GM18507 (cell line): Measurements from ENCODE around the gene MED12L.

Source experiments
- DNase-seq: peaks from one replicate; pipeline ENCODE4 v3.0.0; 2011; ENCODE audit warnings: low read depth; ENCODE audit not compliant: insufficient read length; ENCODE audit errors: extremely low spot score
- FAIRE-seq: peaks from 2 replicates; lab custom pipeline; 2011; peaks lifted over from hg19 to GRCh38; lab: Jason Lieb, UNC

The MED12L gene

DNA sequence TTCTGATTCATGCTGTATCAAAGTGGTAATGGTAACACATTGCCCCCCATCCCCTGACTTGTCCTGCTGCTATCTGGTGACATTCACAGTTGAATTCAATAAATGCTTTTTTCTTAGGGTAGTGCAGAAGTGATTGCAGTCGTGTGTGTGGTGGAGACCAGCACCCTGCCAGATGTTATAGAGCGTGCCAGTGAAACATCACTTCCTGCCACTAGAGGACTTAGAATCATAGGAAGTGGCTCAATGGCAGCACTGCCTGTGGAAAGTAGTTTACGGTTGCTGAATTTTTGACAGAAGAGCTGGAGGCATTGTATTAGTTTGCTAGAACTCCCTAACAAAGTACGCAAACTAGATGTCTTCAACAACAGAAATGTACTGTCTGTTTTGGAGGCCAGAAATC is 336.5 kb downstream of the MED12L start:
- DNase-seq (no peak), FAIRE-seq (no peak)

DNA sequence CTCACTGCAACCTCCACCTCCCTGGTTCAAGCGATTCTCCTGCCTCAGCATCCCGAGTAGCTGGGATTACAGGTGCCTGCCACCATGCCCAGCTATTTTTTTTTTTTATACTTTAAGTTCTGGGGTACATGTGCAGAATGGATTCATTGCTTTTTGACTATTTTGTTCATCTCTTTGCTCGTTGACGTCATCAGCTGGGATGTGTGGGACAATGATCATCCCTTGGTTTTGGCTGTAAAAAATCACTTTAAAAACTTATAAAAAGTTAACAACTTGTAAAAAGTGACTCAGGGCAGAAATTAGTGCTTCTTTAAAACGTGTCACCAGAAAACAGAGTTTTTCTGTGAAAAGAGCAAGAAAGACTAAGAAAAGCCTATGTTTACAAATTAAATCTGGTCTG is 337.6 kb downstream of the MED12L start:
- DNase-seq (no peak), FAIRE-seq (no peak)

DNA sequence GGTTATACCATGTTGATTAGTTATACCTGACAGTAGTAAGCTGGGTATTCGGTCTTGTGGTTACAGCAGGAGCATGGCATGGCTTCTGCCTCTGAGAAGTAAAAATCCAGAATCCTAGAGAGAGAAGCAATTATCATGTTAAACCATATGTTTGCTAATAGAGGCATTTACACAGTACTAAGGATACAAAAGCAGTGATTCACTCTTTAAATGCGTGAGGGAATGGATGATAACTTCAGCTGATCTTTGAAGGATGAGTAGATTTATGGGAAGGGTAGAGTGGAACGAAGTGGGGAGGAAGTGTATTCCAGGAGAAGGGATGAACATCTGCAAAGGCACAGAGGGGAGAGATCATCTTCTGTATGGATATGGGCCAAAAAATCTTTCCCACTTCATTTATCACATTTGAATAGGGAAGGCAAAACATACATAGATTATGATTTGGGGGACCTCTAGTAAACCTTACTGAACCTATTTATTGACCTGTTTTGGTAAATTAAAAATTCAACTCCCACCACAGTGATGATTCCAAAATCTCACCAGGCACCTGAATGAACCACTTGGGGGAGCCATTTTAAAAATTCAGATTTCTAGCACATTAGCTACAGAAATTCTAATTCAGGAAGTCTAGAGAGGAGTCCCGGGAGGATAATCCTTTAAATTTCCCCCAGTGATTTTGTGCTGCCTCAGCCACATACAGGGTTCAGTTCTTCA is 340.3 kb downstream of the MED12L start:
- DNase-seq, result no peak
- FAIRE-seq, result peak; percentile 29

DNA sequence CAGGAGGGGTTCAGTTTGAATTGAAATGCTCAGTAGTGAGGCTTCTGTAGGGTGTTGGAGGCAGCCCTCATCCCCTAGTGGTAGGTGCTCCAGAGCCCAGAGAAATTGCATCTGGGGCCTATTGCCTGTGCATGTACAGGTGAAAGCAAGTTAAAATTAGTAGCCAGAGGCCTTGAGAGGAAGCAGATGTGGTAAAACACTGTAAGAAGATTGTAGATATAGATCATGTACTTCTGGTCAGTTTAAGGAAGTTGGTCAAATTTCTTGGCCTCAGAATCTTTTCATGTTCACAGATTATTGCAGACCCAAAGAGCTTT is 340.8 kb downstream of the MED12L start:
- FAIRE-seq (peak; percentile 48), DNase-seq (no peak)

DNA sequence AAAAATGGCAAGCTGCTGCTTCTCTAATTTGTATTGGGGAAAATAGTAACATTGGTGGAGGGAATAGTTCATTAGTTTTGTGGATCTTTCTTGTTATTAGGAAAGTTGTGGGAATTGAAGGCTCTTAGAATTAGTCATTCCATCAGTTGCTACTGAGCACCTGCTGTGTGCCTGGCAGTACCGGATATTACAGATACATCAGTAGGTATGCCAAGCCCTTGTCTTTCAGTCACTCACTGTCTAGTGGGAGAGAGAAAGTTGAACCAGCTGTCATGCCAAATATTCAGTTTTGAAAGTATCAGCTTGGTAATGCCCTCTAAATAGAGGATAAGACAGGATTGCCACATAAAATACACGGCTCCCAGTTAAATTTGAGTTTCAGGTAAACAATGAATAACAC is 342.9 kb downstream of the MED12L start:
- DNase-seq (no peak), FAIRE-seq (no peak)

DNA sequence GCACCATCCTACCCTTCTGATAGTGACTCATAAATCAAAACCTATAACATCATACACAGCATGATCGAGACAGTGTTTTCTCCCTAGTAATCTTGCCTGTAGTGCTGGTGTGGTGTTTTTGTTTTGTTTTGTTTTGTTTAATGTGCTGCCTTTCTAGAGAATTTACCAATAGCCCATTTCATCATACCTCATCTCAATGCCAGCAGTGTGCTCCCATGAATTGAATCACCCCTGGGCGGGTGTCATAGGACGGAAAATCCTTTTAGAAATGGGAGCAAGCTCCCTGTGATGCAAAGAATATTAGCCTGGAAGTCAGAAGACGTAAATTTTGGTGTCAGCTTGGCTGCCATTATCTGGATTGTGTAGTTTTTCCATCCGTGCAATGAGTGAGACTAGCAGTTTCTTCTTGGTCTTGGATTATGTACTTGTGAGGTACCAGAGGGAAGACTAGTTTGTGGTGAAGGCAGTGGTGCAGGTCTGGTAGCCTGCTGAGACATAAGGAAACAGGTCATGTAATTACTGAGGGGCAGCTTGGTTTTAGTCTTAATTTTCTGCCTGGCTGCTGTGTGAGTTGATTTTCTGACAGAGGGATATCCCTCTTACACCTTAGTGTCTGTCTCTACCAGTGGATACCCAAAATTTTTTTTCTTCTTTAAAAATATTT is 345.5 kb downstream of the MED12L start:
- no peak for DNase-seq
- no peak for FAIRE-seq

DNA sequence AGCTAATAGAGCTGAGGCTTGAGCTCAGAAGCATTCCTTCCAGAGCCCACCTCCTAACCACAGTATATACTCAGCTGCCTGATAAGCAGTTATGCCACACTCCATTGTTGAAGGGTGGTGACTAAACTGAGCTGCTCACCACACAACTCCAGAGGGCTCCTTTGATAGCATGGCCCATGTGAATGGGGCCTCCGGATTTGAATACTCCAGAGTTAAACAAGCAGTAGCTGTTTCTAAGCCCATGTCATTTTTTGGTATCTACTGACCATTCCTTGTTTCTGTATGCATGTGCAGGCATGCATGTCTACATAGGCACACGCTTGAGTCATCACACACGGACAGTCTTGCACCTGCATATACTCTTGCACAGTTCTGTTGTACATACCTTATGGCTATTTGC is 346.5 kb downstream of the MED12L start:
- FAIRE-seq (no peak), DNase-seq (no peak)

DNA sequence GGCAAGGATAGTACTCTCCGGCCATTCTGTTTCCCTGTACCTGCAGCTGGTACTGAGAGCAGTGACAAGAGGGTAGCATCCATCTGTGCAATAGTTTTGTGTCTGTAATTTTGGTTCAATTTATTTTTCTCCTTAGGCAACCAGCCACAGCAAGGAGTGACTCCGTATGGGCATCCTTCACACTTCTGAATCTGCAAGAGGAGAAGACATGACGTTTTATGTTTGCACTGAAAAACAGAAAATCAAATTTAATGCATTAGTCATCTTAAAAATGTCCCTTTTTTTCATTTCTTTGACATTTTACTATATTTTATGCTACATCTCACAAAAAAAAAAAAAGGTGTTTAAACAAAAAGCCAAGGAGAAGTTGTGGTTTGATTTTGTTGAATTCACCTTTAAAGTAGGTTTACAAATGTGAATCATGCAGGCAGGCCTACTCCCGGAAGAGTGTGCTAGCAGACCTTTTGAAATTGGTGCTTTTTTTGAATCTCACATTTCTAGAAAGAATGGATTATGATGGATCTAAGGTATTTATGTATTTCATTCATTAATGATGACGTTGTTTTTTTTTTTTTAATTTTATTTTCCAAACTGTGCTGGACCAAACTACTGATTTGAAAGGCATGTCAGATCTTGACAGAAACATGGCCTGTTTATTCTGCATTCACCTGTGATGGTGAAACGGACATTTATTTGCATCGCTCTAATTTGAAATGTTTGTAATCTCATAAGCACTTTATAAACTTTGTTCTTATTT is 347.3 kb downstream of the MED12L start:
- no peak for FAIRE-seq
- no peak for DNase-seq

DNA sequence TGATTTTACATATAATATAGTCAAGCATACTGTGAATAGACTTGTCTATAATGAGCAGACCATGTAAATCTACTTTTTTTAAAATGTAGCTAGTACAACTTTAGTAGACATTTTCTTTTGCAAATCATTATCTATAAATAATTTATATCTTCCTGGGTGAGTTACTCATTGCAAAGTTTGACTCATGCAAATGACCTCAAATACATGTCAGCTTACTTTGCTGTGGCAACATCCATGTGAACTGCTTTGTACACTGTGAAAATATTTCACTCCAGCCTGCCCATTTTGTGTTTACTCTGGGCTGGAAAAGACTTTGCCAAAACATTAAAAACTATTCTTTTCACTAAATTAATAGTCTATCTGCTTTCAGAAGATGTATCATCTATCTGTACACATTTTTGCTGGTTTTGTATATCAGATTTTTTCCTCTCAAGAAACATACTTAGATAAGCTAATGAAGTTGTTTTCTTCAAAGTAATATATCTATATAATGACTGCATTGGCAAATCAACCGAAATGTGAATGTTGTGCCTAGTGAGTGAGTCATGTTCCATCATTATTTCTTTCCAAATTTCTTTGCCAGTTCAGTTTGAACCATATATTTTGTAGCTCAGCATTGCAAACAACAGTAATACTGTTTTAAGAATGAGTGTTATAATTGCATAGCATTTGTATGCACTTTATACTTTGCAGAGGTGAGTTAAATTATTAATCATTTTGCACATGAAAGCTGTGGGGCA is 348.9 kb downstream of the MED12L start:
- FAIRE-seq (no peak), DNase-seq (no peak)

DNA sequence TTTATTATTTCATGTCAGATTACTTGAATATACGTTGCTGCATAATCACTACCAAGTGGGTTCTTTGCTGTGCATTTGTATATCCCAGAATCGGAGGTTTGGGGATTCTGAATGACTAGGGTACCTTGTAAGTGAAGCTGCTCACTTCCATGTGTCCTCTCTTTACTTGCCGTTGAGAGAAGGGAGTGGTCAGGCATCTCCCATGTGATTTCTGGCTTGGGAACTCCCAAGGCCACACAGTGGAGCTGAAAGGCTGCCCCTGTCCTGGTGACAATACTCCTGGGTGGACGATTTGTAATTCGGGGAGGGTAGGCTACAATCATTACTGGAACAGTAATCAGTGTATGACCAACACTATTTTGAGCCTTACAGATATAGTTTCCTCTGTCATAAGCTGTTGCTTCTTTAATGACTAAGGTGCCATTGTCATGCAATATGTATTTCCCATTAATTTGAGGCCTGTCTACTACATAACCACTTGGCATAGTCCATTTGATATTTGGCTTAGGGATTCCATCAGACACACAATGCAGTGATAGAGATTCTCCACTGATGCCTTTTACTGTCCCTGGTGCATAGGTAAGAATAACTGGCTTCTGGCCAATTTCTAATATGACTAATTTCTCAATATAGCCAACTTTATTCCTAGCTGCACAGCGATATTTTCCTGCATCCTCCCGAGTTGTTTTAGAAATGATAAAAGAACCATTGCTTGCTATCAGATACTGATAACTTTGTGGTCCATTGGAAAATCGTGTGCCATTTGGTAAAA is 351.4 kb downstream of the MED12L start:
- no peak for FAIRE-seq
- no peak for DNase-seq

DNA sequence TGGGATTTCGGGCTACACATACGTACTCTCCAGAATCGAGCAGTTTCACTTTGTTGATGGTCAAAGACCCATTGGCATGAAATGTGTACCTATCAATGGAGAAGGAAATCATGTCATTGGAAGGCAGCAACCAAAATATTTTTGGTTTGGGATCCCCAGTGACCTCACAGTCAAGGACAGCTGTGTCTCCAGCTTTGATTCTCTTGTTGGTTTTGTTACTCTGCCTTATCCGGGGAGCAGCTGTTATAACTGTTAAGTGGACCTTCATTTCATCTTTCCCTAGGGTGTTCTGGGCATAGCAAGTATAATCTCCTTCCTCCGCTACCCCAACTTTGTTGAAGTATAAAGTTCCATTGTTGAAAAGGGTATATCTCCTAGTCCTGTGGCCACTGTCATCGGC is 352.4 kb downstream of the MED12L start:
- DNase-seq (no peak), FAIRE-seq (no peak)

DNA sequence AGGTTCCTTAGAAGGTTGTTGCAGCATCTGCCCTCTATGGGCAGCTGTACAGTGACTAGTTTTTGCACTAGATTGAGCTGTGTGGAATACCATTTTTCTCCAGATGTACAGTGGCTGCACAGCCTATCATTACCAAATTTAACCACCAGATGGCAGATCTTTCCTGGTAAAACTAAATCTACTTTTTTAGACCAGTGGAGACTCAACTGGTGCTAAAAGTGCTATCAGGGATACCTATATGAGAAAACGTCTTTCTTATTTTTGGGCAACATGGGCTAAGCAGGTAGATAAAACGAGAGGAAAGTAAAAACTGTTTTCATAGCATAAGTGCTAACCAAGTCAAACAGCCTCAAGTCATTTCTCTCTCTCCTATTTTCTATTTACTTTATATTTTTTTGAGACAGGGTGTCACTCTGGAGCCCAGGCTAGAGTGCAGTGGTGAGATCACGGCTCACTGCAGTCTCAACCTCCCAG is 354.2 kb downstream of the MED12L start:
- FAIRE-seq, result peak; percentile 69
- DNase-seq, result peak; percentile 9

DNA sequence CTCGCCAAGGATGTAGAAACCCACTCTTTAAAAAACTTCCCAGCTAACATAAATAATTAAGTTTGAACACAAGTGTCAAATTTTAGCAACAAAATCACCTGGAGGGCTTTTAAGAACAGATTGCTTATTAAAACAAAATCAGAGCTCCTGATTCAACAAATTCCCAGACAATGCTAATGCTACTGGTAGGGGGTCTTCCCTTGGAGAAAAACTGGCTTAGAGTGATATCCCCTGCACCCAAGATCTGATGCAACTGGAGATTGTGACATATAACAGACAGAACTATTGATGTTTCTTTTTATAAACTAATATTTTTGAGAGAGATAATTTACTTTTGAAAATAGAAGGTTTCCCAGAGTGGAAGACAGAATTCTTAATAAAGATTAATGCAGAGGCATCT is 355.5 kb downstream of the MED12L start:
- no peak for FAIRE-seq

DNA sequence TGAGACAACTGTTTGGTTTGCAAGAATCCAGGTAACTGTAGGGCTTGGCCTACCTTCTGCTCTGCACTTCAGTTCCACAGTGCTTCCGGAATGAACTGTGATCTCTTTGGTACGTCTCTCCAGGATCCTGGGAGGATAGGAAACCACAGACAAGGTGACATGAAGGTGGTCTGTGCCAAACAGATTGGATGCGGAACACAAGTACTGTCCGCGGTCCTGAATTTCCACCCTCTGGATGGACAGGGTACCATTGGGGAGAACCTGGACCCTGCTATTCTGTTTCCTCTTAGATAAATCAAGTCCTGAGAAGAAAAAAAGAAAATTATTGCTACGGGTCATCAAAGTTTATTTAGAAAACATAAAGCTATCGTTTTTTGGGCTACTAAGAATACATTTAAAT is 358.1 kb downstream of the MED12L start:
- FAIRE-seq (no peak), DNase-seq (no peak)

More for the DNA sequence above, 355.5 kb downstream of the MED12L start:
- no peak for DNase-seq

DNA sequence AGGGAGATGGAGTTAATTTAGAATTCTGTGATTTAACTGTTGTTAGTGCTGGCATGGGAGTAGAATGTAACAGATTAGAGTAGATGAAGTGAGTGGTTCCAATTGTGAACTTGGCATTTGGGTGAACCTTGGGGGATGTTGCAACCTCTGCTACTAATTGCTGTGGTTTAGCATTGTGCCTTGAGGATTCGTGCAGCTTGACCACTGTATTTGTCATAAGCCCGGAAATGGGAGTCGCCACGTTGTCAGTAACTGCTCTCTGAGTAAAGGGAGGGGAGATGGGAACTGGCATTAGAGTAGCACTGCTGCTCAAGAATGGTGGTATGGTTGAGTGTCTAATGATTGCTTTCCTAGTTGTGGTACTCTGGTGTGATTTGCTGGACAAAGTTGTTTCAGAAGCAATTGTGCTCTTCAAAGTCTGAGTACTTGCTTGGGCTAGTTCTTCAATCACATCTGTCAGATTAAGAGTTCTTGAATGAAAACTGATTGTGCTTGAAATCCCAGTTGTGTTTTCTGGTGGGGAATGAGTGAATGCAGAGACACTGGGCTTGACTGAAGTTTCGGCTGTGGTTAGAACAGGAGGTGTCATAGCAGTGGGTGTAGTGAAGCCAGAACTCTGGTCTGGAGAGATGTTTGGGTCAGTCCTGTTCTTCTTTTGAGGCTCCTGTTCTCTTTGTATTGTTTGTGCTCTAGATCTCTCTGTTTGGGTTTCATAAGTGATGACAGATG is 360.0 kb downstream of the MED12L start:
- DNase-seq (no peak), FAIRE-seq (no peak)

DNA sequence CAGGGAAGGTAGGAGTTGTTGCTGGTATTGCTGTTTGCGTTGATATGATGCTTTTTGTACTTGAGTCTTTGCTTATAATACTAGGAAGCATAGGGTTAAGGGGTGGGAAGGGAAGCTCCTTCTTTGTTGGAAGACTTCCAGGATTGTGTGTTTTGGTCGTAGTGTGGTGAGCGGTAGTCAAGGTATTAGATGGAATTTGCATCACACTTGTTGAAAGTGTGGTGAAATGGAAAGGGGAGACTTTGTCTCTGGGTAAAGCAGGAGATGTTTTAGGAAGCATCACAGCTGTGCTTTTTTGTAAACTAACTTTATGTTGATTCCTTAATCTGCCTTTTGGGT is 360.5 kb downstream of the MED12L start:
- DNase-seq, result no peak

DNA sequence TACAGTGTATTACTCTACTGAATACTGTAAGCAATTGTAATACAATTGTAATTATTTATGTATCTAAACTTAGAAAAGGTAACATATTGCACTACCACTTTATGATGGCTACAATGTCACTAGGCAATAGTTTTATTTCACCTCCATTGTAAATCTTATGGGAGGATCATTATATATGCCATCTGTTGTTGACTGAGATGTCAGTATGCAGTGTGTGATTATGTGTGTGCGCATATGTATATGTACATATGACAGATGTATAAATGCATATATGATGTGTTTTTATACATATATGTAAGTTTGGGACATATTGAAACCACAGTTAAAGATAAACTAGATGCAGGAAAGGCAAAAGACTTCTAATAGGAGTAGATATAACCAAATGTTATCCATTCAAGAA is 366.9 kb downstream of the MED12L start:
- DNase-seq (no peak), FAIRE-seq (no peak)

More for the DNA sequence above, 360.5 kb downstream of the MED12L start:
- FAIRE-seq, result no peak

DNA sequence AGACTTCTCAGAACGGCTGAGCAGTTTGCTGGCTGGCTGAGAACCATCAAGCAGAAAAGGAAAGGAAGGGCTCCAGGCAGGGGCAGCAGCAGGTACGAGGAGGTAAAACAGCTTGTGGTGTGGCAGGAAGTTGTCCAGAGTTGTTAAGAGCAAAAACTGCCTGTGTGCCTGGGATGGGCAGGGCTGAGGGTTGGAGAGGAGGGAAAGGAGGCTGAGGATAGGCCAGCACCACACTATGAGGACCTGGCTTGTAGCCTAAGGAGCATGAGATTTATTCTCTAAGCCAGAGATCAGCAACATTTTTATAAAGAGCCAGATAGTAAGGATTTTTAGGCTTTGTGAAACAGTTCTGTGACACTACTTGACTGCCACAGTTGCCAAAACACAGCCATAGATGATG is 367.4 kb downstream of the MED12L start:
- no peak for FAIRE-seq
- DNase-seq, result no peak

DNA sequence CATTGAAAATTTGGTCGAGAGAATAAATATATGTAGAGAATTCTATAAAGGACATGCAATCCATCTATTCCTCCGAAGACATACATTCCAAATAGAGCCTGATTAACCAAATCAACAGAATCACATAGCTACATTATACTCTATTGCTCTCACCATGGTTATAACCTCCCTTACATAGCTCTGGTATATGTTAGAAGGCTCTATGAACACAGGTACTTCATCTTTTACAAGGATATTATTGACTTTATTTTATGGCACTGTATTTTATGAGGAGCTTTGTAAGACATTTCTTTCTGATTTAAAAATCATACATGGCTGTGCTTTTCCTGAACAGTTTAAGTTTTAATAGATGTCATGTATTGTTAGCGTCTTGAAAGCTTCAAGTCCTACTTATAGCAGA is 370.6 kb downstream of the MED12L start:
- FAIRE-seq, result no peak
- DNase-seq, result no peak
